ENCODE measurements around the gene TMEM151A. TPM values are rescaled to one million over a fixed set of nuclear protein-coding genes. Genes with fewer than 3 reads are reported as not detected.

Gene TMEM151A
- total RNA-seq, 1 donor from 2014 or later = not detected

- H3K9me3 ChIP-seq (replicated peaks) = no peaks in the 10 kb centered on the region
- H3K4me3 ChIP-seq = no peak overlapping the region
- TF ChIP-seq CTCF (IDR thresholded peaks at IDR 0.05; ENCODE audit: borderline replicate concordance) = no peak
- H3K27ac ChIP-seq (replicated peaks) = no peak overlapping the region
- DNase-seq = no peak
- H3K27me3 ChIP-seq (ENCODE audit: low read depth) = no peaks in the 10 kb centered on the region
- intact Hi-C loops (cut with micrococcal nuclease) = no loop called here
- peaks cover 51% of the 10 kb centered on the region for H3K4me1 ChIP-seq
- H3K36me3 ChIP-seq = no peaks in the 10 kb centered on the region
Observed at GRCh38 chr11:66323684-66324083, 32.0 kb downstream of the TMEM151A start.

DNA sequence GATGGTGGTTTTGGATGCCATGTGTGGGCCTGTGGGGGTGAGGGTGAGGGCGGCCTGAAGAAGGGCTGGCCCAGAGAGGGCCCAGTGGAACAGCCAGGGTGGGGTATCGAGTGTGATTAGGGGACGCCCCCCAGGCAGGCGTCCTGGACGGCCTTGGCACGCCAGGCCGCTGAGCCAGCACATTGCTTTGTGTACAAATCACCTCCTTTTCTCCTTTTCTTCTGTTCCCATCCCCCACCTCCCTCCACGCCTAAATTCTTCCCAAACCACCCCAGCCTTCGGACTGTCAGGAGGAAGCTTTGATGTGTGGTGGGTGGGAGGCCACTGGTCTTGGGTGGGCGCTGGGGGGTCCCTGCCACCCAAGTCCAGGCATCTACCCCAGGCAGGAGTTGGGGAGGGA is 33.0 kb downstream of the TMEM151A start:
- no peak for DNase-seq

DNA sequence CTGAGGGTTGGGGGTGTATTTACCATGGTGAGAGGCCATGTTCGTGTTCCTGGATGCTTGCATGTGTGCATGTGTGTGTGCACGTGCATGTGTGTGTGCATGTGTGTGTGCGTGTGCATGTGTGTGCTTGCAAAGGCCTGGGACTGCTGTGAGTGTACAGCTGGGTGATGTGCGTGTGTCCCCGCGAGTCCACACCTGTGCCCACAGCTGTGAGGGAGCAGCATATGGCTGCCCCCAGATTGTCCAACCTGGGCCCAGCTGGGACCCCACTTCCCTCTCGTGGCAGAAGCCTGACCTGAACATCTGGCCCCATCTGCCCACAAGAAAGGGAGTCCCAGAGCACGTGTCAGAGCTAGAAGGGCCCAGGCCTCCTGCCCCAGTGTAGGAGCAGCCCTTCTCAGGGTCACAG is 33.6 kb downstream of the TMEM151A start:
- intact Hi-C loops (cut with micrococcal nuclease) = no loop called here
- H3K4me1 ChIP-seq = peaks cover 52% of the 10 kb centered on the region
- no peak for TF ChIP-seq CTCF (IDR thresholded peaks at IDR 0.05; ENCODE audit: borderline replicate concordance)
- no peaks in the 10 kb centered on the region for H3K36me3 ChIP-seq
- H3K27ac ChIP-seq (replicated peaks) = peak overlapping the region; percentile 87
- H3K27me3 ChIP-seq (ENCODE audit: low read depth) = no peaks in the 10 kb centered on the region
- H3K9me3 ChIP-seq (replicated peaks) = no peaks in the 10 kb centered on the region
- DNase-seq = no peak
- H3K4me3 ChIP-seq = no peak overlapping the region

More for the DNA sequence above, 33.0 kb downstream of the TMEM151A start:
- Histone ChIP-seq H3K36me3 (no peaks in the 10 kb centered on the region), H3K27ac (replicated peaks) (no peak overlapping the region), H3K9me3 (replicated peaks) (no peaks in the 10 kb centered on the region), H3K4me3 (no peak overlapping the region), H3K27me3 (ENCODE audit: low read depth) (no peaks in the 10 kb centered on the region), H3K4me1 (peaks cover 52% of the 10 kb centered on the region)
- intact Hi-C loops (cut with micrococcal nuclease) = no loop called here
- TF ChIP-seq CTCF (IDR thresholded peaks at IDR 0.05; ENCODE audit: borderline replicate concordance) = no peak

DNA sequence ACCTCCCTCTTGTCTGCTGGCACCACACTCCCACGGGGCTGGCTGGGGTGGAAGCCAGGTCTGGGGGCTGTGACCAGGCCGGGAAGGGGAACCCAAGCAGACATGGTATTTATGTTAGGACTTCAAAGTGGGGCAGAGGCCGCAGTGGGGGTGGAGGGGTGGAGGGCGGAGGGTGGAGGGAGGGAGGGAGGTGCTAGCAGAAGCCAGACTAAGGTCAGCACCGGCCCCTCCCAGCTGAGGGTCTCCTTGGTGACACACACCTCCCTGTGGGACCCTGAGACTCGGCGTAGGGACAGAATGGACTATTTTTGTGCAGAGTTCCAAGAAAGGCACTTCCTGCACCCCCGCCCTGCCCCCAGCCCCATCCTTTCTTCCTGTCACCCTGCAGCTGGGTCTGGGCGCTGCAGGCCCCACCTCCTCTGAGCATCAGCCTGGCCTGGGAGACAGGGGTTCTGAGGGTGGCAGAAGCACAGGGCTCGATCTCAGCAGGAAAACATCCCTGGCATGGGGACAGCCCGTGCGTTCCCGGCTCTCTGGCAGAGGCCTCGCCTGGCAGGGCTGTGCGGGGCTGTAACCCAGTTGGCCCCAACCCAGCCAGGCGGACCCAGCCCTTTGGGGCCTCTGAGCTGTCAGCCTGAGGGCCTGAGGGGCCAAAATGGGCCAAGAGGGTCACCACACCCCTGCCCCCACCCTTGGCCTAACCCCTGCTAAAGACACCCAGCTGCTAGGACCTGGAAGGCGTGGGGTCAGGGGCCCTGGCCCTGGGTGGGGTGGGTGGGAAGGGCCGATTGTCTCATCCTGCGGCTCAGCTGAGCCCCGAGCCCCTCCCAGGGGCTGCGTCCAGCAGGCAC is 34.8 kb downstream of the TMEM151A start:
- H3K4me1 ChIP-seq = peaks cover 51% of the 10 kb centered on the region
- TF ChIP-seq CTCF (IDR thresholded peaks at IDR 0.05; ENCODE audit: borderline replicate concordance) = no peak
- peak; percentile 80 for DNase-seq
- peak overlapping the region; percentile 87 for H3K27ac ChIP-seq (replicated peaks)
- peak overlapping the region; percentile 3 for H3K4me3 ChIP-seq
- H3K9me3 ChIP-seq (replicated peaks) = no peaks in the 10 kb centered on the region
- no peaks in the 10 kb centered on the region for H3K36me3 ChIP-seq
- H3K27me3 ChIP-seq (ENCODE audit: low read depth) = no peaks in the 10 kb centered on the region
- intact Hi-C loops (cut with micrococcal nuclease) = no loop called here

- Histone ChIP-seq H3K4me3 (peak overlapping the region; percentile 3), H3K27me3 (ENCODE audit: low read depth) (no peaks in the 10 kb centered on the region), H3K9me3 (replicated peaks) (no peaks in the 10 kb centered on the region), H3K27ac (replicated peaks) (peak overlapping the region; percentile 87), H3K4me1 (peaks cover 42% of the 10 kb centered on the region), H3K36me3 (peaks cover 2% of the 10 kb centered on the region)
- intact Hi-C loops (cut with micrococcal nuclease) = no loop called here
- DNase-seq = no peak
- no peak for TF ChIP-seq CTCF (IDR thresholded peaks at IDR 0.05; ENCODE audit: borderline replicate concordance)
Observed at GRCh38 chr11:66327171-66328030, 35.7 kb downstream of the TMEM151A start.

Measured in left ventricle myocardium inferior (tissue), 1 donor.